NCI-H2227 treated with DMSO at 0.1 percent for 48 hours (cell line): Measurements from ENCODE around the gene GRHL1.
"Not testable (repeated sequence)": the region's sequence is repeated elsewhere in the genome, so short reads cannot be mapped to it uniquely, and the experiment has no call there.

Experiments used
- DNase-seq: peaks from one replicate; lab custom pipeline; 2025; lab: John Stamatoyannopoulos, UW

Gene GRHL1

DNA sequence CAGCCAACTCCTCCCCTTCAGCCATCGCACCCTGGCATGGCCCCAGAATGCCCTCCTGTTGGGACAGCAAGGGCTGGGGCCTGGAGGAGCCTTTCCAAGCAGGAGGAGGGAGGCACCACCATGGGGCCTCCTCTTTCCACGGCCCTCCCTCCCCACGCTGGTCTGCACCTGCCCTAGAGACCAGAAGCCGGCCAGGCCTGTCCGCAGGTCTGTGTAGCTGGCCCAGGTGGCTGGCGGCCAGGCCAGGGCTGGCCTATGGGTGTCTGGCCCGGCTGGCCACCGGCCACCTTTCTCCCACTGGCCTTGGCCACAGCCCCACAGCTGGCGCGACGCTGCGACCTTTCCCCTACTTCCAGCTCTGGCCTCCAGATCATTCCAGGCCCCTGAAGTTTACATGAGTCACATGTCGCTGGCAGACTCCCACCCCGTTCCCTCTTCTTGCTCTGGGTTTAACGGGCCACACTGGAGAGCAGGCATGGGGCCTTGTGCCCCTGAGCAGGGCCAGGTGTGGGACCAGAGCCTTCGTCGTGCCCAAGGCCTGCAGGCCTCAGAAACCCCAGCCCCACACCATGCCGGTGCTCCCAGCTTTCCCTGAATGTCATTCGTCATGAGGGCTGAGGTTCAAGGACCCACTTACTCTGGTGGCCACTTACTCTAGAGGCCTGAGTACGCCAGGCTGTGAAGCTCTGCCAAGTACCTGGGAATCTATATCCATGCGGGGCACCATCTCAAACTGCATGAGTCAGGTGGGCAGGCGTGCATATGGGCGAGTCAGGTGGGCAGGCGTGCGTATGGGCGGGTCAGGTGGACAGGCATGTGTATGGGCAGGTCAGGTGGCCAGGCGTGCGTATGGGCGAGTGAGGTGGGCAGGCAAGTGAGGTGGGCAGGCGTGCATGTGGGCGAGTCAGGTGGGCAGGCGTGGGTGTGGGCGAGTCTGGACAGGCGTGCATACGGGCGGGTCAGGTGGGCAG, 58.6 kb downstream of the GRHL1 start:
- DNase-seq: no peak

- DNase-seq: not testable (repeated sequence)
Observed at GRCh38 chr2:10010861-10011605, 59.5 kb downstream of the GRHL1 start.

GRCh38 chr2:10011606-10012325, 60.3 kb downstream of the GRHL1 start:
- DNase-seq: not testable (repeated sequence)

GRCh38 chr2:10012366-10012962, 61.0 kb downstream of the GRHL1 start:
- DNase-seq: not testable (repeated sequence)

- no peak for DNase-seq
Observed at GRCh38 chr2:10012963-10013461, 61.5 kb downstream of the GRHL1 start.

DNA sequence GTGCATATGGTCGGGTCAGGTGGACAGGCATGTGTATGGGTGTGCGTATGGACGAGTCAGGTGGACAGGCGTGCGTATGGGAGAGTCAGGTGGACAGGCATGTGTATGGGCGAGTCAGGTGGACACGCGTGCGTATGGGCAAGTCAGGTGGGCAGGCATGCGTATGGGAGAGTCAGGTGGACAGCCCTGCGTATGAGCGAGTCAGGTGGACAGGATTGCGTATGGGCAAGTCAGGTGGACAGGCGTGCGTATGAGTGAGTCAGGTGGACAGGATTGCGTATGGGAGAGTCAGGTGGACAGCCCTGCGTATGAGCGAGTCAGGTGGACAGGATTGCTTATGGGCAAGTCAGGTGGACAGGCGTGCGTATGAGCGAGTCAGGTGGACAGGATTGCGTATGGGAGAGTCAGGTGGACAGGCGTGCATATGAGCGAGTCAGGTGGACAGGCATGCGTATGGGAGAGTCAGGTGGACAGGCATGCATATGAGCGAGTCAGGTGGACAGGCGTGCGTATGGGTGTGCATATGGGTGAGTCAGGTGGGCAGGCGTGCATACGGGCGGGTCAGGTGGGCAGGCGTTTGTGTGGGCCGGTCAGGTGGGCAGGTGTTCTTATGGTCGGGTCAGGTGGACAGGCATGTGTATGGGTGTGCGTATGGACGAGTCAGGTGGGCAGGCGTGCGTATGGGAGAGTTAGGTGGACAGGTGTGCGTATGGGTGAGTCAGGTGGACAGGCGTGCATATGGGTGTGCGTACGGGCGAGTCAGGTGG, 62.3 kb downstream of the GRHL1 start:
- not testable (repeated sequence) for DNase-seq

DNA sequence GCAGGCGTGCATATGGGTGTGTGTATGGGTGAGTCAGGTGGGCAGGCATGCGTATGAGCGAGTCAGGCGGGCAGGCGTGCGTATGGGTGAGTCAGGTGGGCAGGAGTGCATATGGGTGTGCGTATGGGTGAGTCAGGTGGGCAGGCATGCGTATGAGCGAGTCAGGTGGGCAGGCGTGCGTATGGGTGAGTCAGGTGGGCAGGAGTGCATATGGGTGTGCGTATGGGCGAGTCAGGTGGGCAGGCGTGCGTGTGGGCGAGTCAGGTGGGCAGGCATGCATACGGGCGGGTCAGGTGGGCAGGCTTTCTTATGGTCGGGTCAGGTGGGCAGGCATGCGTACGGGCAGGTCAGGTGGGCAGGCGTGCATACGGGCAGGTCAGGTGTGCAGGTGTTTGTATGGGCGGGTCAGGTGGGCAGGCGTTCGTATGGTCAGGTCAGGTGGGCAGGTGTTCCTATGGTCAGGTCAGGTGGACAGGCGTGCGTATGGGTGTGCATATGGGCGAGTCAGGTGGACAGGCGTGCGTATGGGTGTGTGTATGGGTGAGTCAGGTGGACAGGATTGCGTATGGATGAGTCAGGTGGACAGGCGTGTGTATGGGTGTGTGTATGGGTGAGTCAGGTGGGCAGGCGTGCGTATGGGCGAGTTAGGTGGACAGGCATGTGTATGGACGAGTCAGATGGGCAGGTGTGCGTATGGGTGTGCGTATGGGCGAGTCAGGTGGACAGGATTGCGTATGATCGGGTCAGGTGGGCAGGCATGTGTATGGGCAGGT, 63.1 kb downstream of the GRHL1 start:
- no peak for DNase-seq

DNA sequence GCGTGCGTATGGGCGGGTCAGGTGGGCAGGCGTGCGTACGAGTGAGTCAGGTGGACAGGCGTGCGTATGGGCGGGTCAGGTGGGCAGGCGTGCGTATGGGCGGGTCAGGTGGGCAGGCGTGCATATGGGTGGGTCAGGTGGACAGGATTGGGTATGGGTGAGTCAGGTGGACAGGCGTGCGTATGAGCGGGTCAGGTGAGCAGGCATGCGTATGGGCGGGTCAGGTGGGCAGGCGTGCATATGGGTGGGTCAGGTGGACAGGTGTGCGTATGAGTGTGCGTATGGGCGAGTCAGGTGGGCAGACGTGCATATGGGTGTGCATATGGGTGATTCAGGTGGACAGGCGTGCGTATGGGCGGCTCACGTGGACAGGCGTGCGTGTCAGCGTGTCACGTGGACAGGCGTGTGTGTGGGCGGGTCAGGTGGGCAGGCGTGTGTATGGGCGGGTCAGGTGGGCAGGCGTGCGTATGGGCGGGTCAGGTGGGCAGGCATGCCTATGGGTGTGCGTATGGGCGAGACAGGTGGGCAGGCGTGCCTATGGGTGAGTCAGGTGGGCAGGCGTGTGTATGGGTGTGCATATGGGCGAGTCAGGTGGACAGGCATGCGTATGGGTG, 64.0 kb downstream of the GRHL1 start:
- not testable (repeated sequence) for DNase-seq

- no peak for DNase-seq
Observed at GRCh38 chr2:10016001-10016801, 64.7 kb downstream of the GRHL1 start.

DNA sequence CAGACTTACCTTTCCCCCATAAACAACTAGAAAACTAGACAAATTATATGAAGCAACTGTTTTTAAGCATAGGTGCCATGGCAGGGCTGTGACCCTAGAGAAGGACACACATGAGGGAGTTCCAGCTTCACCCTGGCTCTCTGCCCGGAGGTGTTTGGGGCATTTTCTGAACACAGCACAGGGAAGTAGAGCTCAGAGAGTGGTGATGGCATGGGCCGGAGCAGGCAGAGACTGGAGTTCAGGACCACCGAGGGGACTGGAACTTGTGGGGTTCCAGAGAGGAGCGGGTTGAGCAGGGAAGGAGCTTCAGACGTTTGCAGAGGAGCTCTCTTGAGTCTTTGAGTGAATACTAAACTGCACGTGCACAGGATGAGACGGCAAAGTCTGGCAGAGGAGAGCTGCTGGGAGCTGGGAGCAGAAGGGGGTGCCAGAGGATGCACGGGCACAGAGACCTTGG, 65.3 kb downstream of the GRHL1 start:
- no peak for DNase-seq

DNA sequence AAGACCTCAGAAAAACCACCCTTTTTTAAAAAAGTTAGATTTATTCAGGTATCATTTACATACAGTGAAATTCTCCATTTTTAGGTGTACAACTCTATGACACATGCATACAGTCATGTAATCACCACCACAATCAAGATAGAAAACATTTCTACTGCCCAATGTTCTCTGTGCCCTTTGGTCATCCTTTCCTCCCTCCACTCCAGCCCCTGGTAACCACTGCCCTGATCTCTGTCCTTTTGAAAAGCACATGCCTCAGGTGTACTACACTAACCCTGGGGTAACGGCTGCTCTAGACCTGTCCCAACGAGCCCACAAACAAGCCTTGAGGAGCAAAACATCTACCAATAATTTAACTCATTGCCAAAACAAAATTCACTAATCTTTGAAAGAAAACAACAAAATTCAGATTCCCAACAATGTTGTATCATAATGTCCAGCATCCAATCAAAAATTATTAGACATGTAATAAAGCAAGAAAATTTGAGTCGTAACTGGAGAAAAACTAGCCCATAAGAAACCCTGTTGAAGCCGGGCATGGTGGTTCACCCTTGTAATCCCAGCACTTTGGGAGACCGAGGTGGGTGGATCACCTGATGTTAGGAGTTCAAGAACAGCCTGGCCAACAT, 65.9 kb downstream of the GRHL1 start:
- DNase-seq: no peak

DNA sequence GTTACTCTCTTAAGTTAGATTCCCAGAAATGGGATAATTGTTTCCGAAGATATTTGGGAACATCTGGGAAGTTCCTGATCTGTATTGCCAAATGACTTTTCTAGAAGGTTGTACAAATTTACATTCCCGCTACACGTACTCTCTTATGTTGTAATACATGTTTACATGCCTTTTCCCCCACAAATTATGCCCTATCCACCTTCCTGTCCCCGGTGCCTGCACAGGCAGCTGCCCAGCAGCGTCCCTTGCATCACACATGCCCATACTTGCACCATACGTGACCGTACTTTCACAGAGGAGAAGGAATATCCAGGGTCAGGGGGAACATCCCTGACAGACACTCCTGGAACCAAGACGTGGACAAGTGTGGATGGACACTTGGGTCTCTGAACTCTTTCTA, 67.7 kb downstream of the GRHL1 start:
- no peak for DNase-seq

DNA sequence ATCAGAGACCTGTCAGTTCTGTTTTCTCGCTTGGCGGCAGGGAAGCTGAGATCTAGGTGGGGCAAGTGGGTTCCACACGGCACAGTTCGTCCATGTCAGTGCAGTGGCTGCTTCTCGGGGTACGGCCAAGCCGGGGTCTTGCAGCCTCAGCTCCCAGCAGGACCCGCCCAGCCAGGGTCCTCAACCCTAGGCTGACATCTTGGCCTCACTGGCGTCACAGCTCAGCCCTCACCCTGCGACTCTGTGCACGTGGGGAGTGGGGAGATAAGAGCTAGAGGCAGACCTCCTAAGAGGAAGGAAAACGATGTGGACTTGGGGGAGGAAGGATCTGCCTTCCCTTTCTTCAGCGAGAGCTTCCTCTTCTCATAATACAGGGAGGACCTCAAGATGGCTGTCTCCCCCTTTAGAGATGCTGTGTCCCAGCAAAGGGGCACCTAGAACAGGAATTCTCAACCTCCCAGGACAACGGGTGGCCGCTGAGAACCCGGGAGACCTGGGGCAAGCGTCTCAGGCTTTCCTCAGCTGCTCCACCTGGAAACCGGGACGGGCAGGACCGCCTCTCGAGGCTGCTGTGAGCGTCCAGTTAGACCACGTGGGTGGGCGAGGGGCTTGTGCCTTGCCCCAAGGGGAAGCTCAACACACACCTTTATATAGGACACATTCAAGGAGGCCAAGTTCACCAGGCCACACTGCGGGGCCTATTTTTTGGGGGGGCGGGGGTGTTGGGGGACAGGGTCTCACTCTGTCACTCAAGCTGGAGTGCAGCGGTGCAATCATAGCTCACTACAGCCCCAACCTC, 68.3 kb downstream of the GRHL1 start:
- DNase-seq: no peak

DNA sequence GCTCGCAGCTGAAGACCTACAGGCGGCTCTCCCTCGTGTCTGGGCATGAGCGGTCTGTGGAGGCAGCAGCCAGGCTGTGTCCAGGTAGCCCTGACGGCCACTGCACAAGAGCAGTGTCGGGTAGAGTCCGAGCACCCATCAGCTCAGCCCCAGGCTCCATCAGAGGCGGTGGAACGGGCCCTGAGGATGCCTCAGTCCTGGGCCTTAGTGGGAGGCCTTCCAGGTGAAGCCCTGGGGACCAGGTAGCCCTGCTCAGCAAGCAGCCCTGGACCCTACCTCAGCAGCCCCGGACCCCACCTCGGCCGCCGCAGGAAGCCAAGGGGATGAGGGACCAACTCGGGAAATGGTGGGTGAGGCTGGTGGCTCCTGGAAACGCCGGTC, 70.5 kb downstream of the GRHL1 start:
- no peak for DNase-seq

GRCh38 chr2:10022445-10022844, 71.0 kb downstream of the GRHL1 start:
- DNase-seq: no peak

GRCh38 chr2:10022966-10023662, 71.6 kb downstream of the GRHL1 start:
- no peak for DNase-seq
